Neural cell (in vitro differentiated cells): ENCODE results near the gene STRN.

Experiments
- POLR2AphosphoS5 ChIP-seq: IDR thresholded peaks from 2 replicates; pipeline ENCODE4 v1.6.1; 2012
- TF ChIP-seq, protein P1 (sequence below): fragments of 450-650 bp; IDR thresholded peaks from 2 replicates; pipeline ENCODE4 v1.5.1; 2014; ENCODE audit warnings: antibody characterized with exemption, mild to moderate bottlenecking, moderate library complexity; ENCODE audit not compliant: poor library complexity, severe bottlenecking

DNA sequence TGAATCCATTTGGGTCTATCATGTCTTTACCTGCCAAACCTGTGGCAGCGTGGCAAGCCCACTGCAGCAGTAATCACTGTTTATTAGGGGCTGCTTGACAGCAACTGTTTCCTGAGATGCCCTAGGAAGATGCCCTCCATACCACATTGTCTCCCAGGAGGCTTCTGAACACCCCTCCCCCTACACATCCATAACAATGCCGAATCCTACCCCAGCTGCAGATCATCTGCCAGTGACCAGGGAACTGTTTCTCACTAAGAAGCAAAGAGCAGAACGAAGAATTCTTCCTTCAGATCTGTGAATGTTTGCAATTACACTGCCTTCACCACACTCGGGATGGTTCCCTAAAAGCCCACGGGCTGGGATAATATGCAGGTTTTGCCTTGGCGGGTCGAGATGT lies 142.1 kb downstream of the STRN start:
- no peak for TF ChIP-seq POLR2AphosphoS5
- TF ChIP-seq, protein P1, sequence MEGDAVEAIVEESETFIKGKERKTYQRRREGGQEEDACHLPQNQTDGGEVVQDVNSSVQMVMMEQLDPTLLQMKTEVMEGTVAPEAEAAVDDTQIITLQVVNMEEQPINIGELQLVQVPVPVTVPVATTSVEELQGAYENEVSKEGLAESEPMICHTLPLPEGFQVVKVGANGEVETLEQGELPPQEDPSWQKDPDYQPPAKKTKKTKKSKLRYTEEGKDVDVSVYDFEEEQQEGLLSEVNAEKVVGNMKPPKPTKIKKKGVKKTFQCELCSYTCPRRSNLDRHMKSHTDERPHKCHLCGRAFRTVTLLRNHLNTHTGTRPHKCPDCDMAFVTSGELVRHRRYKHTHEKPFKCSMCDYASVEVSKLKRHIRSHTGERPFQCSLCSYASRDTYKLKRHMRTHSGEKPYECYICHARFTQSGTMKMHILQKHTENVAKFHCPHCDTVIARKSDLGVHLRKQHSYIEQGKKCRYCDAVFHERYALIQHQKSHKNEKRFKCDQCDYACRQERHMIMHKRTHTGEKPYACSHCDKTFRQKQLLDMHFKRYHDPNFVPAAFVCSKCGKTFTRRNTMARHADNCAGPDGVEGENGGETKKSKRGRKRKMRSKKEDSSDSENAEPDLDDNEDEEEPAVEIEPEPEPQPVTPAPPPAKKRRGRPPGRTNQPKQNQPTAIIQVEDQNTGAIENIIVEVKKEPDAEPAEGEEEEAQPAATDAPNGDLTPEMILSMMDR: no peak
